Cardiac fibroblast (primary cell): Measurements from ENCODE around the gene FAM13C.

ENCODE experiments used
- DNase-seq, 2 donors: peaks; one replicate each; pipeline versions ENCODE4 v3.0.0 to v3.0.0-alpha.2; 2010; ENCODE audit warnings: low read depth in 2 of 2
- H3K4me3 ChIP-seq, 2 donors: replicated peaks in 1 of 2; 1 replicate in 1 of 2; 2 replicates in 1 of 2; pipeline ENCODE4 v1.5.1; 2011; ENCODE audit warnings: low read depth in 2 of 2, low read length in 2 of 2, mild to moderate bottlenecking in 2 of 2, moderate library complexity in 1 of 2
- TF ChIP-seq, protein P1 (sequence below): IDR thresholded peaks from one replicate; pipeline ENCODE4 v1.5.1; 2011; ENCODE audit warnings: low read depth, mild to moderate bottlenecking, low read length, inconsistent platforms

Gene FAM13C

DNA sequence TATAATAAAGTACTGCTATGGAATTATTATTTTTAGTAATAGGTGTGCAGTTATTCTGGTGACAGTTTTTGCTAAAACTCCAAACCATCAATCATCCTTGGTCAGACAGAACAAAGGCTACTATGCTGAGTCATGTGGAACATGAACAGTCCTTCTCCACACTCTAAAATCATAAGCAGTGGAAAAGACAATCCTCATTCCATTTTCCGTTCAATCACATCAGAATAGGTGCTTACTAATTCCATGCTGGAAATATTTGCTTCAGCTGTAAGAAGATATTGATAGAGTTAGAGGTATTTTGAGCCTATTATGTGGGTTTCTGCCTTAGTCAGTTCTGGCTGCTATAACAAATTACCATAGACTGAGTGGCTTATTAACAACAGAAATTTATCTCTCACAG lies 82.9 kb downstream of the FAM13C start:
- TF ChIP-seq, protein P1, sequence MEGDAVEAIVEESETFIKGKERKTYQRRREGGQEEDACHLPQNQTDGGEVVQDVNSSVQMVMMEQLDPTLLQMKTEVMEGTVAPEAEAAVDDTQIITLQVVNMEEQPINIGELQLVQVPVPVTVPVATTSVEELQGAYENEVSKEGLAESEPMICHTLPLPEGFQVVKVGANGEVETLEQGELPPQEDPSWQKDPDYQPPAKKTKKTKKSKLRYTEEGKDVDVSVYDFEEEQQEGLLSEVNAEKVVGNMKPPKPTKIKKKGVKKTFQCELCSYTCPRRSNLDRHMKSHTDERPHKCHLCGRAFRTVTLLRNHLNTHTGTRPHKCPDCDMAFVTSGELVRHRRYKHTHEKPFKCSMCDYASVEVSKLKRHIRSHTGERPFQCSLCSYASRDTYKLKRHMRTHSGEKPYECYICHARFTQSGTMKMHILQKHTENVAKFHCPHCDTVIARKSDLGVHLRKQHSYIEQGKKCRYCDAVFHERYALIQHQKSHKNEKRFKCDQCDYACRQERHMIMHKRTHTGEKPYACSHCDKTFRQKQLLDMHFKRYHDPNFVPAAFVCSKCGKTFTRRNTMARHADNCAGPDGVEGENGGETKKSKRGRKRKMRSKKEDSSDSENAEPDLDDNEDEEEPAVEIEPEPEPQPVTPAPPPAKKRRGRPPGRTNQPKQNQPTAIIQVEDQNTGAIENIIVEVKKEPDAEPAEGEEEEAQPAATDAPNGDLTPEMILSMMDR: no peak

DNA sequence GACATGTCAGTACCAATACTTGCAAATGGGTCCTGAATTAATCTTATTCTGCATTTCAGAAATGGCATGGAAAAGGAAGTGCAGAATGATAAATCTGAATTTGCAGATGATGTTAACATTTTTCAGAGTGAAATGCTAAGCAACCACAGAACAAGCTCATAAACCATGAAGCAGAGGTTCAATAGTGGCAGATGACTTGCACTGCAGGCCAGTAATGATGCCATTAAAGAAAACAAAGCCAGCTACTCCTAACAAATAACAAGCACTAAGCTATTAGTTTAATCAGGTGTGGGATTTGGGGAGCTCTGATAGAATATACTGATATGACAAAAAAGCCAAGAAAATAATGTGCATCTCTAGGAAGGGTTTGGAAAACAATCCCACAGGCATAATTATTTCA lies 85.4 kb downstream of the FAM13C start:
- TF ChIP-seq, protein P1: no peak
- no peak overlapping the region for H3K4me3 ChIP-seq
- no peak for DNase-seq

More for the DNA sequence above, 82.9 kb downstream of the FAM13C start:
- no peak for DNase-seq
- no peak overlapping the region for H3K4me3 ChIP-seq

DNA sequence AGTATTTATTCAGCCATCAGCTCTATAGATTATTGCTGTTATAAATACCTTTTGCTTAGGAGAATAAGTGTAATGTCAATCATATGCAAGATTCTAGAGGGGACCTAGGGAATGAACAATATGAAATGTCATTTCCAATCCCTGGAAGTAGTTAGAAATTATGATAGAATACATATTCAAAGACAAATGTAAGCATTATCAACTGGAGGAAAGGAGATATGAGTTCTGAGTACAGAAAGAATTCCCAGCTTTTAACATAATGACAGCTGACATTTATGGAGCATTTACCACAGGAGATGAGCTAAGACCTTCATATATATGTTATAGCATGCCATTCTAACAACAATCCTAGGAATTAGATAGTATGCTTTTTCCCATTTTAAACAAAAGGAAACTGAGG lies 86.2 kb downstream of the FAM13C start:
- no peak for DNase-seq
- TF ChIP-seq, protein P1: no peak
- no peak overlapping the region for H3K4me3 ChIP-seq

GRCh38 chr10:59273445-59273844 lies 88.9 kb downstream of the FAM13C start:
- TF ChIP-seq, protein P1: no peak
- H3K4me3 ChIP-seq: no peak overlapping the region
- DNase-seq: peak; percentile 22 to 24

DNA sequence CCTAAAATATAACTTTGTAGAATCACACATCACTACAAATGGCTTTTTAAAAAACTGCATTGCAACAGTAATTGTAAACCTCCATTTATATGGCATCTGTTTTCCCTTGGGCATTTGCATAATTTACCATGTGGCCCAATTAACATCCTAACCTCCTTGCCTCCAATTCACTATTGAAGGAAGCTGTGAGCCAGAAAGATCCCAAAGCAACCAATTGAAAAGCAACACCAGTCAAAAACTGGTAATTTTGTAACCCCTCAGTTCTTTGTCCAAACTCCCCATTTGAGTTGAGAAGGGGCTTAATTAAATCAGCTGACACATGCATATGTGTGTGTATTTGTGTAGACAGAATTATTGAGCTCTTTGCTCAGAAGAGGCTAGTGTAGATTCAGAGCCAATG lies 90.3 kb downstream of the FAM13C start:
- TF ChIP-seq, protein P1: no peak
- DNase-seq: no peak
- no peak overlapping the region for H3K4me3 ChIP-seq

DNA sequence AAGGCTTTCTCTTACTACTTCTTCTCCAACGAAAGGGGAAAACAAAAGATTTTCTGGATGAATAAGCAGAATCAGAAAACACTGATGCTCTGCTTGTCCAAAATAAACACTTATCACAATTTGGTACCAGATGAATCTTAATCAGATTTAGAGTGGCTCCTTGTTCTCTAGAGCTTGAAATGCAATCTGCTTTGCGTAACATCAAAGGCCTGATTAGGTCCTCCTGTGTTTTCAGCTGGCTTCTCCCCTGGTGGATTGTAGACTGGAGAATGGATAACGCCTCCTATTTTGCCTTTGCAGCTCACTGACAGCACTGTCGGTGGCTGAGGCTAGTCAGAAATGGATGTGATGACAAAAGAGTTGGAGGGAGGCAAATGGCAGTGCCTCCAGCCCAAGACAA lies 91.2 kb downstream of the FAM13C start:
- no peak overlapping the region for H3K4me3 ChIP-seq
- TF ChIP-seq, protein P1: no peak
- DNase-seq: no peak

DNA sequence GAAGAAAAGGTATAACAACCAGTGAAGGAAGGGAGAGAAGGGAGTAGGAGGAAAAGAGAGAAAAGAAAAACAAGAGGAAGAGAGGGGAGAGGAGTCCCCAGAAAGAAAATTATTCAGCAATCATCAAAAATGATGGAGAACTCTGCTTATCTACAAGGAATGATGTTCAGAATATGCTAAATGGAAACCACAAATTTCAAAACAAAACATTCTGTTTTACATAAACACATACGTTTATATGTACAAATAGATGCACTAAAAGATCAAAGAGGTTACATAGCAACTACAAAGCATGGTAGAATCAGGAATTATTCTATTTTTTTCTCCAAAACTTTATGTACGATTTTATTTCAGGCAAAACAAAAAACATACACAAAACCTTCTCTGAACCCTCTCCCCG lies 91.9 kb downstream of the FAM13C start:
- TF ChIP-seq, protein P1: no peak
- no peak overlapping the region for H3K4me3 ChIP-seq
- no peak for DNase-seq
